ENCODE data around the gene COPS8.

The COPS8 gene

DNA sequence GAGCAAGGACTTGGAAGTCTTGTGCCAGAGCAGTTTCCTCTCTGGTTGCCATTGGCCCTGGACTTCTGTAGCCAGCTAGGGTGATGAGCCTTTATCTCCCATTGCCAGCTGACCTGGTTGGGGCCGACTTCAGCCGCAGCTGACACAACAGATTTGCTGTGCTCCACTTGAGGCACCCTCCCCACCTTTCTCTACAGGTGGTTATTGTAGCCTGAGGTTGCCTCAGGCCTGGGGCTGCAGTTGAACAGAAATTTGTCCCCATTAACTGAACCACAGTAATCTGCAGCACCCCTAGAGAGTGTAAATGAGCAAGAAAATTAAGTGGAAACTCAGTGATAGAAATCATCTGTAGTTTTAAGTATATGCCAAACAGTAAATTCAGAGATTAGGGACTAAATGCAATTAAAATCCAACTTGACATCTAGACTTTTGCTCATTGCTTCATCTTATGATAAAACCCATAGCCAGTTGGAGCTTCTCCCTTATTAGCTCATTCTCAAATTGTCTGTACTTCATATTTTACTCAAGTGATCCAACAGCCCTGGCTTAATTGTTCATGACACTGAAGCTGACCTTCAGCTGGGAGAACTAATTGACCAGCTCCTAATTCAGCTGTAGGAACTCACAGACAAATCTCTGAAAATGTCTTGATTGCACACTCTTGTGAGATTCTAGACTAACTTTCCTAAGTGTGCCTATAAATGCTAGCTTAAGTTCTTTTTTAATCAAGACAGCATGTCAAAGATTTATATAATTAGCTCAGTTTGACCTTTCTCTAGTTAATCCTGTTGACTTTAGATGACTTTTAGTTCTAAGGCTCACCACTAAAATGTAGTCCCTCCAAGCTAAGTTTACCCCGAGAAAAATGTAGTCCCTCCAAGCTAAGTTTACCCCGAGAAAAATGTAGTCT lies 48.9 kb downstream of the COPS8 start:
- DNase-seq = peak; percentile 96

DNA sequence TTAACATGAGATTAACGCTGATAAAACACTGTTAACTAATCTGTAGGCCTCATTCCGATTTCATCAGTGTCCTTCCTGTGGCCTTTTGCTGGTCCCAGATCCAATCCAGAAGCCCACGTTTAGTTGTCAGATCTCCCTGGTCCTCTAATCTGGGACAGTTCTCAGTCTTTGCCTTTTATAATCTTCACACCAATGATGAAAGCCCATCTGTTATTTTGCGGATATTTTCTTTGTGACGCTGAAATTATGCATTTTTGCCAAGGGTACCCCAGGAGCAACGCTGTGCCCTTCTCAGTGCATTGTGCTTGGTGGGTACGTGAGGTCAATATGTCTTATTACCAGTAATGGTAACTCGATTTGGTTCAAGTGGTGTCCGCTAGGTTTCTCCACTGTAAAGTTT lies 51.1 kb downstream of the COPS8 start:
- DNase-seq = no peak

DNA sequence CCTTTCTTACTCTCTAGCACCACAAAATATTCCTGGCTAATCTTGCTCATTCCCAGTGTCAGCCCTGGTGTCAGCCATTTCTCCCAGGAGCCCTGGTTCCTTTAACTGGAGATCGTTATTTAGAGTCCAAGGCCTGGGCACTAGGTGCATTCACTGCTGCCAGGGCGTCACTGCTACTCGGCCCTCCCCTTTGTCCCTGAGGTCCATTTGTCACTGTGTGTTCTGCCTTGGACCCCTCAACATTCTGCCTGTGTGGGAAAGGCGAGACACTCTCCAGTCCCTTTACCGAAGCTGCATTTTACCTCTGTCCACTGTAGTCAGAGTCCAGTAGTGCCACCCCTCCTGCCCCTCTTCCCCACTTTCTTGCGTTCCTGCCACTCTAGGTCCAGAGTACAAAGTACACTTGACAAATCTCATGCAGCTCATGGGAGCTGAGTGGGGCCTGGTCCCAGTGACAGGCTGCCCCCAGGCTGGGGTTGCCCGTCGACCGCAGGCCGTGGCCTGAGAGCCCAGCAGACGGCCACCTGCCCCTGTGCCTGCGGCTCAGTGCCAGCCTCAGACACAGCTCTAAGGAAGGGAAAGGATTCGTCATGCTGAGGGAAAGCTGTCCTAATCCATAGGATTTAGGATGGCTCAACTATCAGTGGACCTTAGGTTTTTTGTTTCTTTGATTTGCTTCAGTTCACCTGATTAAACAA lies 52.1 kb downstream of the COPS8 start:
- no peak for DNase-seq

DNA sequence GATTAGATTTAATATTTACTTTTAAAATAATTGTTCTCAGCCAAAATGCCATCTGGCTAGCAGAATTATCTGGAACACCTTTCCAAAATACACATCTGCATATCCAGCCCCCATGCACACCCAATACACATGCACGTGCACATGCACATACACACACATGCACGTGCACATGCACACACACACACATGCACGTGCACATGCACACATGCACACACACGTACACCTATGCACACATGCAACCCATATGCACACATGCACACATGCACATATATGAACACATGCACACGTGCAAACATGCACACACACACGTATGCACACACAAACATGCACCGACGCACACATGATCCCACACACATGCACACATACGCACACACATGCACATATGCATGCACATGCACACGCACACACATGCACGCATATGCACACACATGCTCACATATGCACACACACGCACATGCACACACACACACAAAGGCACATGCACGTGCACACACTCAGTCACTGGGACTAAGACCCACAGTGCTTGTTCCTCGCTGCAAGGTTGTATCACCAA lies 53.5 kb downstream of the COPS8 start:
- no peak for DNase-seq

DNA sequence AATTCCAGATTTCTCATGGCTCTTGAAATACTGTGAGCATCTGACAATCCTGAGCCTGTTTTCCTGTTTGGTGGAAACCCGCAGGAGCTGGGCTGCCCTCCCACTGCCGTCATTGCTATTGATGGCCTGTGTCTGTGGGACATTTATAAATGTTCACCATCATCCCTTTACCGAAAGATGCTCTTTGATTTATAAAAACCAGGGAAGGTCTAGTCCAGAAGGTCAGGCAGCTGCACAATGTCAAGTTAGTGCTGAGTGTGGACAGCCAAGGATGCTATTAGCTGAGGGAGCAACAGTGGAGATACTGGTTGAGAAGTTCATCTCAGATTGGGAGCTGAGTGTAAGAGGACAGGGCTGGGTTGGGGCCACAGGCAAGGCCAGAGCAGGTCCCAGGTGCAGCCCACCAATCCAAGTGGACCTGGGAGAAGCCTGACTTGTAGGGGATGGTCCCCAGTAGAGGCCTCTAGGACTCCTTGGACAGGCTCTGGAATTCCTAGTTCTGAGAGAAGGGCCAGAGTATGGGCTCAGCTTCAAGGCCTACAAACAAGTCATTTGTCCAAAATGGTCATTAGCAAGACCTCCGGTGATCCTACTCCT lies 55.1 kb downstream of the COPS8 start:
- no peak for DNase-seq

DNA sequence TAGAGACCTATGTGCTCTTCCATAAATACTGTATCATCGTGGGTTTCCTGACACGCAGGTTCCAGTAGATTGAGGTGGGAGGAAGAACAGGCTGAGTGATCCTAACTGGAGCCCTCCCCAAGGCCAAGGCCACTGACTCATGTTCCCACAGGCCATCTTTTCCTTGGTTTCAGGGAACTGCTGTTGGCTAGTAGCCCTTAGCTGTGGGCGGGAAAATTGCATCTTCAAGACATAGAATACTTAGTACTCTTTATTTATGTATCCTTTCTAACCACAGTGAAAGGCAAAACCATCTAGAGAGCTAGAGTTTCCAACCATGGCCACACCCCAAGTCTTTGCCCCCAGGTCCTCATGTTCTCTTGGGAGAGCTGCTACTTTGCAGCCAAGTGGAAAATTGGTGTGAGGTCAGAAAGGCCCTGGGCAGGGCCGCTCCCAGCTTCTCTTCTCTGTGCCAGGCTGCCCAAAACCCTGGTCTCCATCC lies 55.9 kb downstream of the COPS8 start:
- DNase-seq = no peak

DNA sequence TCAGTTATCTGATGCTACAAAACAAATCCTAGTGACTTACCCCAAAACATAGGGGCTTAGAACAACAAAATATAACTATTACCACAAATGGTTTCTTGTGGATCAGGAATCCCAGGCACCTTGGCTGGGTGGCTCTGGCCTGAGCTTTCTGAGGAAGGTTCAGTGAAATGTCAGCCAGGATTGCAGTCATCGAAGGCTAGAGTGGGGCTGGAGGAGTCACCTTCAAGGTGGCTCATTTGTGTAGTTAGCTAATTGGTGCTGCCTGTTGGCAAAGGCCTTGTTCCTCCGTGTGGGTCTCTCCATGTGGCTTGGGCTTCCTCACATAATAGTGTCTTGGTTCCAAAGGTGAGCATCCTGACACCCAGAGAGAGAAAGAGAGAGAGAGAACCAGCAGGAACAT lies 57.4 kb downstream of the COPS8 start:
- DNase-seq = no peak

DNA sequence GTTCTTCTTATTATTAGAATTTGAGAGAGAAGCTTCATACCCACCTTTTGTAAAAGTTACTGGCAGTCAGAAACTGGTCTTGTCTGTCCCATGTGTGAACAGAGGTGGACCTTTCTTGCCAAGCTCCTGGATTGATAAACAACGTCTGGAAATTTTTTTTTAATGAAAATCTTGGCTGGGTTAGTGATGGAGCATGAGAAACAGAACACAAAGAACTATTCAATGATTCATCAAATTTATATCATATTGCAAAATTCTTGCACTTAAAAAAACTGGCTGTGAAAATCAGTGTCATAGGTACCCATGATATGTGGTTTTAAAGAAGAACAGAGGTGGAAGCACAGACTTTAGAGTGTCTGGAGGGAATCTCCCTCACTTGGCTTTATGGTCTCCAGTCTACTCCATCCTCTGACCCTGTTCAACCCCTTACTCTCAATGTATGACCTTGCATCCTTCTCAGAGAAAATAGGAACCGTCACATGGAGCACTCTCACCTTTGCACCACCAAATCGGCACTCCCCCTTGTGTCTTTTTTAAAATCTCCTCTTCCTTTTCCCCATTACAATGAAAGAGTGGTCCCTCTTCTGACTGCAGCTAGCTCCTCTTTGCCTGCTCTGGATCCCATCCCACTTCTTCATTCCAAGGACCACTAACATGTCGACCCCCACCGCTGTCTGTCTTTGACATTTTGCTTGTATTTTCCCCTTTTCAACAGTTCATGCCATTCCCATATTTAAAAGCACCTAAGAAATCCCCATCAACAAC lies 58.2 kb downstream of the COPS8 start:
- DNase-seq = no peak

DNA sequence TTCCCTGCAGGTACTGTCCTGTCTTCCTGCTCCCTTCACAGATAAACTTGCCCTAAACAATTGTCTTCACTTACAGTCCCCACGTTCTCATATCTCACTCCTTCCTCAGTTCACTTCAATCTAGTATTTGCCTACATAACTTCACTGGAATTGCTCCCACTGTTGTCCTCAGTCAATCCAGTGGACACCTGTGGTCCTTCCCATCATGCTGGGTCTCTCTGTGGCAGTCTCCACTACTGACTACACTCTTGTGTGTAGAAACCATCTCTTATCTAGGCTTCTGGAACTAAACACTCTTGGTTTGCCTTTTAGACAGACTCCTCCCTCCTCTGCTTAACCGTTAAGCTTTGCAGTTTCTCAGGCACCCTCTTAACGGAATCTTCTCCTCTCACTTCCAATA lies 58.8 kb downstream of the COPS8 start:
- DNase-seq = no peak

DNA sequence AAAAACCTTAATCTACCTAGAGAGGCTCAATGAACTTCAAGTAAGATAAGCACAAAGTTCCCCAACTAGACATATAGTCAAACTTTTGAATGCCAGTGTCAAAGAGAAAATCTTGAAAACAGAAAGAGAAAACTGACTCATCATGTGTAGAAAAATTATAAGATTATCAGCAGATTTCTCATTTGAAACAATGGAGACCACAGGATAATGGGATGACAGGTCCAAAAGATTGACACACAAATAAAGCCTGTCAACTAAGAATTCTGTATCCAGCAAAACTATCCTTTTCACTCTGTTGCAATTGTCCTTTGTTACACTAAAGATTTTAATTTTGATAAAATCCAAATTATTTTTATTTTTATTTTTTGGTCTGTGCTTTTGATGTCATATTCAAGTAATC lies 61.6 kb downstream of the COPS8 start:
- no peak for DNase-seq

DNA sequence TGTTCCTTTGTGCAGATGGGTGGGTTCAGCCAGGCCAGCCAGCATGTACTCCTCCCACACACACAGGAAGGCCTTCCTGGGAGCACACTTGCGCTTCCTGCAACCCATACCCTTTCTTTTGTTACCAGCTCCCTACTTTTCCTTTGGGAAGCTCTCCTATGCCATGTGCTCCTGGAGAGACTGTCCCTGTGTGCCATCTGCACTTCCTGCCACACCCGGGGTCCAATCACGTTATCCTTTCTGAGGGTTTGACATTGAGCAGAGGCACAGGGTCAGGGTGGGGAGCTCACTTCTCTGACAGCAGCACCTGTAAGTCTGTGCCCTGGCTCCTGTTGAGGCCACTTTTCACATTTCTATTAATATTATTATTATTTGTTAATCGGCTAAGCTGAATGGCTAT lies 62.9 kb downstream of the COPS8 start:
- no peak for DNase-seq

DNA sequence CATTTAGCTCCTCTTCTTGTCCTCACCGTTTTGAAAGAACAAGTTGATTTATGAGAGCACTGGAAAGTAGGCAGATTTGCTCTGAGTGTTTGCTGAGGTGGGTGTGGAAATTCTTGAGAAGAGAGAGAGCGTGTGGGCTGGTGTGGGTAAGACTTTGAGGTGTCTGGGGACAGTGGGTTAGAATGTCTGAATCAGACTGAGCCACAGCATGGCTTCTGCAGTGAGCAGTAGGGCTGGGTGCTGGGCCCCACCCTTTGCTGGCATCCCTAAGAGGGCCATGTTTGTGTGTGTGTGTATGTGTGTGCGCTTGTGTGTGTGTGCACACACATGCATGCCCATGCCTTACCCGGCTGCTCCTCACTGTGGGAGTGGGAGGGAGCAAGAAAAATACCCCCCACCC lies 63.7 kb downstream of the COPS8 start:
- no peak for DNase-seq

All from NCI-H146 (cell line).